ENCODE results near the gene MGST1.

MGST1 gene, protein sequence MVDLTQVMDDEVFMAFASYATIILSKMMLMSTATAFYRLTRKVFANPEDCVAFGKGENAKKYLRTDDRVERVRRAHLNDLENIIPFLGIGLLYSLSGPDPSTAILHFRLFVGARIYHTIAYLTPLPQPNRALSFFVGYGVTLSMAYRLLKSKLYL

DNA sequence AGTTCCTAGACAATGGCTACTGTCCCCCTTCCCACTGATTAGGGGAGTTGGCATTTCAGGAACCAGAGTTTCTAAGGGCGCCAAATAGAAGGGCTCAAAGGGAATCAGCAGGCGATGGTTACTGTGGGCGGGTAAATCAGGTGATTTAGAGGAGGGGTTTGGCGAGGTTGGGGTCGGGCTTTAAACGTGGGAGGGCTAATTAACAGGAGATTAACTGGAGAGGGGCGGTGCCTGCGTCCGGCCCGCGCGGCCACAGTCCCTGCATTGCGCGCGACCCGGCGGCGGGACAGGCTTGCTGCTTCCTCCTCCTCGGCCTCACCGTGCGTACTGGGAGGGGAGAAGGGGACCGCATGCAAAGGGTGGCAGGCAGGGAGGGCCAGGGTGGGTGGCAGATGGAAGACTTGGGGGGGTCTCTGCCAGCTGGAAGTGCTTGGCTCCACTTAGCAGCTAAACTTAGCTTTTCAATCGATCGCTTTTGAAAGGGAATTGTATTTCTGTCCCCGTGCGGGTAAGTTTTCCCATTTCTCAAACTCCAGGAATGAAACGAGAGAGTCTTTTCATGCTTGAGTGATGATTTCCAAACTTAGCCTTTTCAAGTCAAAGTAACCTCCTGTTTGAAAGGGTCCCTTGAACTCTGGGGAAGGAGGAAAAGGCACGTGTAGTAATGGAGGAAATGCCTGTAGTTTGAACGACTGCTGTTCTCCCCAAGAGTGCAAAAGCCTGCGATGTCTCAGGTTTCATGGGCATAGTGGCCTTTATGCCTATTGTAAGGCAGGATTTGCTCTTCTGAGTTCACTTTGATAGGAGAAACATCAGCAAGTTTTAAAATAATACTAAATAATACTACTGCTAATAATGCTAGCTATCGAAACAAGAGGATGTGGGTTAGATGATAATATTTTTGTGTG lies at the start of gene MGST1:
Gene MGST1, plus strand, starts transcription at position 255 of the 908 bp plus-strand sequence. CDS start 6,608 bp downstream, outside the sequence.
- no peak for DNase-seq

DNA sequence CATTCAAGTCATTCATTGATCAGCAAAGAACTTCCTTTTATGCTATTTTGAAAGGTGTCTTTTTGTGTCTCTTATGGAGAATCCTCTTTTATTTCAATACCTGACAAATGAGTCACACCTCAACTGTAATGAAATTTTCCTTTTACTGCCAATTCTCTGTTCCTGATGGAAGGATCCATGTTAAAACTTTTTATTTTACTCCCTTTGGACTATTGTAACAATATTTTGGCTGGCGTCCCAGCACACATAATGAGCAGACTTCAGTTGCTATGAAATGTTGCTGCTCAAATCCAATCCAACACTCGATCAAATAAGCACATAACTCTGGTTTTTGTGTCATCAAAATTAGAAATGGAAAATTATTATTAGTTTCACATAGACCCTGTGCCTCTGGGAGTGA lies 48.0 kb upstream of the MGST1 start:
- no peak for DNase-seq

DNA sequence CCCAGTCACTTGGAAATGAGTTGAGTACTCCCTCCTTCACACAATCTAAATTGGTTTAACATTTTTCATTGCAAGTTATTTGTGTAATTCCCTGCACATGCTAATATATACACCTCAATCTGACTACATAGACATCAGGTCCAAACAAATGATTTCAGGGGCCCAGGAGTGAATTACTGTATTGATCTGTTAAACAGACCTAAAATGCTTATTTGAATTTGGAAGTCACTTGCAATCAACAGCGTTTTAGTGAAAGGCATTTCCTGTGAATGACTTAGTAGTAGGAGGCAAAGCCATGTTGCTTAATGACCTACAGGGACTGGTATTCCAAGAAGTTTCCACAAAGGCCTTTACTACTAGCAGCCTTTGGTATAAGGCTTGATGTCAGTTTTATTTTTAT lies 47.3 kb upstream of the MGST1 start:
- DNase-seq: no peak

DNA sequence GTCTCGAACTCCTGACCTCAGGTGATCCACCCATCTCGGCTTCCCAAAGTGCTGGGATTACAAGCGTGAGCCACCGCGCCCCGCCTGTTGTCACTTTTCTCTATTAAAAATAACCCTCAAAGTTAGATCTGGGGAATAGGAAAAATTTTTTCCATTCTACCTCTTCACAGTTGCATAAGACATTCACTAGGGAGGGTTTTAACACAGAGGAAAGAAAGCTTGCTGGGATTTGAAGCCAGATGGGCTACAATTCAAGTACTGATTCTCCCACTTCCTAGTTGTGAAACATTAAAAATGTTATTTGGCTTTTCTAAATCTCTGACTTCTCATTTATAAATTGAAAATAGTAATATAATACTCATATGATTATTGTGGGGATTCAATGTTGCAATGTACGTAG lies 46.7 kb upstream of the MGST1 start:
- no peak for DNase-seq

DNA sequence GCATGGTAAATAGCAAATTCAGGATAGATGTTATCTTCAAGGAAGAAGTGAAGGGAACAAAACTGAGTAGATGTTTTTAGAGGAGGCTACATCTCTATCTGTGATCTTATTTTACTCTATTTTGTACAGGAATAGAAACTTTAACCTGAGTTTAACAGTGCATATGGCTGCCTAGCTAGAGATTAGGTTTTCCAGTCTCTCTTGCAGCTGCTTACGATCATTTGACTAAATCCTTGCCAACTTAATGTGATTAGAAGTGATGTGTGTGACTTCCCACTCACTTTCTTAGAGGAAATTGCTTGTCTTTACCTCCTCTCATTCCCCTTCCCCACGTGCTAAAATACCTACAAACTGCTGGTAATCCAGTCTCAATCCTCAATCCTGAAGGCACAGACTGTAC lies 43.5 kb upstream of the MGST1 start:
- no peak for DNase-seq

DNA sequence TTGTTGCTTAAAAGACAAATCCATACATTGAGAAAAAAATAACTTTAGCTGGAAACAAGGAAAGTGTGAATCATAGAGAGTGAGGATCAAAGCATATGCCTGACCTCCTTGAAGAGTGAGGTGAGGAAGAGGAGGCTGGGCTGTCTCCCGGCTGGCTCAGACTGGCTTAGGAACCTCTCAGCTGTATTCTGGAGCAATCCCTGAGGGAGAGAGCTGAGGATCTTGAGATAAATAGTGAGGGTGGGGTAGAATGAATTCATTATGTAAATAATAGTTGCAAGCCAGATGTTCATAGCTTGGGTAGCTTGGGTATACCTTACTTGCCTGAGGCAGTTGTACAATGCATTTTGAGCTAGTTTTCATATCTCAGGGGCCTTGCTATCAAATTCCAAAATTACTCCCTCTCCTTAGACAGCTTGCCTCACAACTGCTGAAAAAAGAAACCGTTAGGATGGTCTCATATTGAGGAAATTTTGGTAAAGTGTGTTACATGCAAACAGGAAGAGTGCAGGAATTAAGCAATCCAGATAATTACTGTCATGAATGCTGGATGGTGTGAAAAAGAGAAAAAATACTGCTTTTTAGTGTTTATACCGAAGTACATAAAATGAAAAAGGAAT lies 39.5 kb upstream of the MGST1 start:
- no peak for DNase-seq

DNA sequence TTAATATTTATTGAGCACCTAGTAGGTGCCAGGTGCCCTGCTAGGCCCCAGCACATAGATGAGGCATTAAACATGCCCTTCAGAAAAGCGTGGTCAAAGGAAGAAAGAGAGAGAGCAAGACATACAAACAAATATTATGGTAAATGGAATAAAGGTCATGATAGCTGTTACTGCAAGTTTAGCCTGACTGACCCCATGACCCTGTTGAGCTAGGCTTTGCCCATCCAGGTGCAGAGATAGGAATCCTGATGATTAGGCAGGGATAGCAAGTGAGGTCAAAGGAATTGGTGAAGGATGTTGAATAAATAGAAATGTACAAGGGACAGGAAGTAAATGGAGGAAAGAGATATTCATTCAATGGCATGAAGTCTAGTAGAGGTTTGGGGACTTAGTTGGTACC lies 36.5 kb upstream of the MGST1 start:
- DNase-seq: no peak

DNA sequence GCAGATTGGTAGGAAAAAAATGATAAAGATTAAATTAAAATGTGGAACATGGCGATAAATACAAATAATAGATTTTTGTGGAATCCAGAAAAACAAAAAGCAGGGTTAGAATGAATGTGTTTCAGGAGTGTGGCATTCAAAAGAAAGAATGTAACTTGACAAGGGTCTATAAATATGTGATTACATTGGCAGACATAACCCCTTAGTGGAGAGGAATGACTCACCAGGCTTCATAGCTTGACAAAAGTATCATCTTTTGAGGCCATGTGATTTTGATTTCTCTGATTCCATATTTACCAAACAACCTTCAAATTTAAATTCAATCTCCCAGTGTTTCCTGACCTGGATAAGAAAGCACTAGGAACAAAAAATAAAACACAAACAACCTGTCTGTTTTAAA lies 24.4 kb upstream of the MGST1 start:
- DNase-seq: no peak

DNA sequence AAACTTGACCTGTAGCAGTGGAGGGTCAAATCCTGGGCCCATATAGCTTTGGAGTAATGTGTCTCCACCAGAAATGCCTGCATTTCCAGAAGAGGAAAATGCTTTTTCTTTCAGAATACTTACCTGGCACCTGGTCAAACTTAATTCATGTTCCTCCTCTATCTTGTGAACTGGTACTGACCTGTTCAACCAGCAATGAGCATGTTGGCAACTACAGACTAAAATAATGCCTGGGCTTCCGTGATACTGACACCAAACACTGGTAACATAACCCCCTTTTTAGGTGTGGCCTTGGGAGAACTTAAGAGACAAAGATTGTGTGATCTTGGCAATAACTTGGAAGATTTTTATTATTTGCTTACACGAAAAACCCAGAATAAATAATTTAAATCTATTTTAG lies 23.8 kb upstream of the MGST1 start:
- DNase-seq: no peak

DNA sequence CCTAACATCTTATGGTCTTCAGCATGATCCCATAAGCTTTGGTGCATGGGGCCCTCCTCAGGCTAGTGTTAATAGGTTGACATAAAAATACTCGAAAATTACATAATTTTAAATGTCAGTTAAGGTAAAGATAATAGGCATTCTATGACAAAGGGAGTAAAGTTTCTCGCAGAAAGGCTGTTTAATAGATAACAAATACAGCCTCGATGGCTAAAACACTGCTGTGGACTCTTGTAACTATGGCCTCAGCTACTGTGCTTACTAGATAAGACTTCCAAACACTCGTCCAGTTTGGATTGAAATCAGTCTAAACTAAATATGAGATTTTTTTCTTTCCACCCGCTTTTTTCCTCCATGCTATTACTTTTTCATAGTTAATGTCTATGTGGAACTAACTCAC lies 23.2 kb upstream of the MGST1 start:
- DNase-seq: no peak

DNA sequence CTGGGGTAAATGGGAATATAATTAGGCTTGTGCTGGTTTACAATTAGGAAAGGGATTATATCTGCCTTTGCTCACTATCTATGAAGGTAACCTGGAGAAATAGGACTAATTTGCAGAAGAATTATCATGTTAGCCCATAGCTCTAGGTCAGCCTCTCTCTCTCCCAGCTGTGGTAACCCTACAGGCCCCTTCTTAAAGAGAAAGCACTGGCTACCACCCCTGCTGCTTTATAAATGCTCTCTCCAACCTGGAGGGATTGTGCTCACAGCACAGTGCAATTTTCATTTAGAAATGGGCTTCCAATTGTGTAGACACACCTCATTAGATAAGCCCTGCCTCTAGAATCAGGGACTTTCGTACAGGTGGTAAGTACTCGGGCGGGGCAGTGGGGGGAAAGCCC lies 22.7 kb upstream of the MGST1 start:
- DNase-seq: no peak

DNA sequence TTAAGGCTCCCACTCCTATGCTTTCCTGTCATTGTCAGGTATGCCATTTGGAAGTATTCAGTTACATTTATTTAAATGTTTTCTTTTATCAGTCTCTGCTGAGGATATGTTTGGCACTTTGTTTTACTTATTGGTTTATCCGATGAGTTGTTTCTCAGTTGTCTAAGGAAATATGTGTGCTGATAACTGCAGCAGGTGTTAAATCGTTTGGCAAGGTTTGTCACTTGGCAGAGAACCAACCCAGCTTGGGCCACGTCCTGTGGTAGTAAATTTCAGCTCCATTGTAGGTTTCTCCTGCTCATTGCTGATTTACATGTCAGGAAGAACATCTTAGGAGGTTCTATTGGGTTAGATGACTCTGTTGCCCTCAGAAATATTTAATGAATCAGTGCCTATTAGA lies 22.0 kb upstream of the MGST1 start:
- no peak for DNase-seq

DNA sequence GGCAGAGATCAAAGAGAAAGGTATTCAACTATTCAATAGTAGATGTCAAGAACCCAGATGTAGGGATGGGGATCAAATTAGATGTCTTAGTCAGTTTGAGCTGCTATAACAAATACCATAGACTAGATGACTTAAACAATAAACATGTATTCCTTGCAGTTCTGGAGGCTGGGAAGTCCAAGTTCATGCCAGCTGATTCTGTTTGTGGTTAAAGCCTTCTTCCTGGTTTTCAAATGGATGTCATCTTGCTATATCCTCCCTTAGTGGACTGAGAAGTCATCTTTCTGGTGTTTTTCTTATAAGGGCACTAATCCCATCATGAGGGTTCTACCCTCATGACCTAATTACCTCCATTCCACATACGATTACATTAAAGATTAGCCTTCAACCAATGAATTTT lies 19.5 kb upstream of the MGST1 start:
- DNase-seq: no peak

DNA sequence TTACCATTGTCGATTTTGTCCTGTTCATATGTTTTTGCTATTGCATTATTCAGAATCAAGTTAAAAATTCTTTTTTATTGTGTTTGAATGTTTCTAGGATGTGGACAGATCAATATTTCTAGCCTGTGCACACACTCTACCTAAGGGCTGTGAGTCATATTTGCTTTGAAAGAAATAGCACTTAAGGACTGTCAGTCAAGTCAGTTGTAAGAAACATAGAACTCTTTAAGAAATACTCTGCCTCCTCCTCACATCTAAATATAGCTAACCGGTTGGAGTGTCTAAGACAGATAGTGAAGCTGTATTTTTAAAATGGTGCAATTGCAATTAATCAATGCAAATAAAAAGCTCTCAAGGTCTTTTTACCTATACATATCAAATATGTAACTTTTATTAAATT lies 17.9 kb upstream of the MGST1 start:
- DNase-seq: no peak

DNA sequence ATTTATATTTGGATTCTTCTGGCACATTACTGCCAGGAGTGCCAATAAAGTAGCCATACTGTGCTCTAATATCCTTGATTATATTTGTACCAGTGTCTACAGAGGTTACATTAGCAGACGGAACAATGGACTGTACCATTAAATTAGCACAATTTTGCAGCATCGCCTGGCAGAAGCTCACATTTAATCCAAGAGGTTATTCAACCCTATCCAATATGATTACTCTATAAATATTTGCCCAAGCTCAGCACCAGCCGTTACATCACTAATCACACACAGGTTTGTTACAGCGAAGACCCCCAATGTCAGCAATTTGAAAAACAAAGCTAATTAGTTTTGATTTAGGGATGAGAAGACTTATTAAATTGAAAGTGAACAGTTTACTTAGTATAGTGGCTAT lies 16.9 kb upstream of the MGST1 start:
- no peak for DNase-seq

DNA sequence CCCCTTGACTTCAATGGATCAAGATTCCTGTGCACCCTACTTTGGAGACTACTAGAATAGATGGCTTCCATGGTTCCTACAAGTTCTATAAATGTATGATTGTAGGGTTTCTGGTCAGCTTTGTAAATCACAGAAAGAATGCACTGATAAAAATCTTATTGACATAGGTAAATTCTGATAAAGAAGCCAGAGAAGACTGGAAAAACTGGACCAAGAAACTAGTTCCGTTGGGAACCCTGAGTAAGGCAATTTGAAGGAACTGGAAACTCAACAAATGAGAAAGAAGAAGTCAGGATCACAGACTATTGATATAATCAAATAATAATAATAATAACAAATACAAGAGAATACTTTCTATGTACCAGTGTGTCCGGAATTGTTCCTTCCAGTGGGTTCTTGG lies 15.4 kb upstream of the MGST1 start:
- DNase-seq: no peak

DNA sequence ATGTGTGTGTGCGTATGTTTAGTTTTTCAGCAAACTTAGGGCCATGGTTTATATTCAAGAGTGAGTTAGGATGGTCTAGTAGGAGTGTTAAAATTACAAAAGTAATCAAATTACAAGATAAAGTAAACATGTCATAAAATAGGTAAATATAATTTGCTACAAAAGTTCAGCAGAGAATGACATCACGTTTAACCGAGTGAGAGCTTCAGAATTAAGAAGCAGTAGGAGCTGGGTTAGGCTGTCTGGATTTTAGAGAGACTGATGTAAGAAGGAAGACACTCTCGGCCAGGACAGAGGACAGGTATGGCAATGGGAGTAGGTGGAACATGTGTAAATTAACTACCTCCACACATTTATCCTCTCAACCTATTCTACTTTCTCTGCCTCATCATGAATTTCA lies 11.6 kb upstream of the MGST1 start:
- no peak for DNase-seq

DNA sequence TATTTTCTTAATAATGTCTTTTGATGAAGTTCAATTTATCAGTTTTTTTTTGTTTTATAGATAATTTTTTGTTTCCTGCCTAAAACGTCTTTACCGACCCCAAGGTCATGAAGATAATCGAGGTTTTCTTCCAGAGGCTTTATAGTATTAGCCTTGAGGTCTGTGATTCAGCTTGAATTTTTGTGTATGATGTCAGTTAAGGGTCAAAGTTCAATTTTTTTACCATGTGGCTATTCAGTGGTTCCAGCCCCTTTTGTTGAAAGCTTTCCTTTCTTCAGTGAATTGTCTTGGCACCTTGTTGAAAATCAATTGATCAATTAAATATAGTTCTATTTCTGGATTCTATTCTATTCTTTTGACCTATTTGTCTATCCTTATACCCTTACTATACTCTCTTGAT lies 3.2 kb upstream of the MGST1 start:
- DNase-seq: no peak

DNA sequence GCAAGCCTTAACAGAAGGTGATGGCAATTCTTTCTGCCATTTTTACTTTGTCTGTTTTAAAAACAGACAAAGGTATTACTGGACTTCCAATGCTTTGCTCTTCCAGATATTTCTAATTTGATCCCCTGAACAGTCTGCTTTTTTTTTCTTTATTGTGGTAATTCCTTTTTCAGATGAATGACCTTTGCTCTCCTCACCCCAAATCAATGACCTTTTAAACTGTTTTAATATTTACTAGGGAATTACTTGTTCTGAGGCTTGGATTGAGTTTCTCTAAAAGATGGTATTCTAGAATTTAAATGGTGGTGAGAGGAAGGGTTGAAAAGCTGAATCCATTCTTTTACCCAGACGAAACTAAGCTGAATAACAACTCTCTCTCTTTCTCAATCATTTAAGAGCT lies 2.3 kb upstream of the MGST1 start:
- no peak for DNase-seq

DNA sequence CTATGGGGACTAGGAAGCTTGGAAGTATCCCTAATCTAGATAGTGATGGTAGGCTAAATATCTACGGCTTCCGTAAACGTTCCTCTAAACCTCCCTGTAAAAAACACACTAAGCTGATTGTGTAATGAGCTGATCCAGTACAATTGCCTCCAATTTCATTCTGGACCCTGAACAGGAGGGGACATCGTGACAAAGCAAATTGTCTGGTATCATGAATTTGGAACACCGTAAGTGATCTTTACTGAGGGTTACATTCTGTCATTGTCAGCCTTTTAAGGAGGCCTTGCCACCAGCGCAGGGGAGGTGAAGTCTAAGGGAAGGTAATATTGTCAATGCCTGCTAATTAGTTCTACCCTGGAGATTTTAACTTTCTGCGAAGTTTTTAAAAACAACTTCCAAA lies 487 bp upstream of the MGST1 start:
- DNase-seq: no peak

DNA sequence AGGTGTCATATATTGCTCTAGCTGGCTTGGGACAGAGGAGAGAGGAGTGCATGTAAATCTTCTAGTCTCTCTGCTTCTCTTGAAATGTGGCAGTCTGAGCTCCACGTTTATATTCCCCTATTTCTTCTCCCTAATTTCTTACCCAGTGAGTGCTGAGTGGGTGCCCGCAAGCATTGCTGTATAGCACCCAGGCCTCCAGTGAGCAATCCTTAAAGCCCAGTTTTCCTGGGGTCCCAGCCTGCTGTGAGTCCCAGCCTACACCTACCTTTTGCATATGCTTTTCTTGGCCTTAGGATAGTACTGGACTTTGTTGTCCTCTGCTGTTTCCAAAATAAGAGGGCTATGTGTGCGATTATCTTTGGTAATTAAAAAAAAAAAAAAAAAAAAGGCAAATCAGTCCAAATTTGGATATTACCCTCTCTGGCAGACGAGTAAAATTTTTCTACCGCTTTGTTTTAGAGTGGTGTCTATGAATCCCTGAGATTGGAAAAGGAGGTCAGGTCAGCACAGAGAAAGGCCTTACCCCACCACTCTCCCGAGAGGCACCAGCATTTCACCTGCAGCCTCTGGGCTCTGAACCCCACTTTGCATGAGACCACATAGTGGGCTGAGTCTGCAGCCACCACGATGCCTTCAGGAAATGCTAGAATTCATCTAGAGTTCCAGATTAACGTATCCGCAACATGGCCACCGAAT lies 1.1 kb downstream of the MGST1 start:
- DNase-seq: no peak

DNA sequence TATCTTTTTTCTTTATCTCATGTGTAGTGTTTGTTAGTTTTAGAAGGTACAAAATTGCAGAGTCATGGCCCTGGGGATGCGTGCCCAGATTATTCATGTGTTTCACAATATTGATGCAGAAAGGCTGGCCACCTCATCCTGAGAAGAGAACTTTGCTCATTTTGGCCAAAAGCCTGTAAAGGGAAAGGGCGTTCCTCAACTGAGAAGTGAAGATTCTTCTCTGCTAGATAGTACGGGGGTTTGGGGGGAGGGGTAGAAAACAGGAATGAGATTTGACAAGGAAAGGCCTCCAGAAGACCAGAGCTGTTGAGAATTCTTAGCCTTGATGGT lies 1.7 kb downstream of the MGST1 start:
- DNase-seq: no peak

DNA sequence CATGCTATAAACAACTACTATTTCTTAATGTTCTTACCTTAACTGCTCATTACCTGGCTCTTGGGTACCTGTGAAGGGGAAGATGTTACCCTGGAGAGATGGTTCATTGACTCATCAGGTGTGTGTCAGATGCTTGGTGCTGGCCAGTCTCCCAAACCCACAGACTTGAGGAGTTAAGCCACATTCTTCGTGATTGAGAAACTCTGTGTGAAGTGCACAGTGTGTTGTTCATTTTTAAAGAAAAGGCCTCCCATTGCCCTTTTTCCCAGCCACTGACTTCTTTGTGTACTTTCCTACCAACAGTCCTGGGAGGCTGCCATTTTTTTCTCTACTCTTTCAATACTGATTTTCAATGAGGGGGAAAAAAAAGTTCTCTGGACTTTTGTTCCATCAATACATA lies 3.2 kb downstream of the MGST1 start:
- no peak for DNase-seq

DNA sequence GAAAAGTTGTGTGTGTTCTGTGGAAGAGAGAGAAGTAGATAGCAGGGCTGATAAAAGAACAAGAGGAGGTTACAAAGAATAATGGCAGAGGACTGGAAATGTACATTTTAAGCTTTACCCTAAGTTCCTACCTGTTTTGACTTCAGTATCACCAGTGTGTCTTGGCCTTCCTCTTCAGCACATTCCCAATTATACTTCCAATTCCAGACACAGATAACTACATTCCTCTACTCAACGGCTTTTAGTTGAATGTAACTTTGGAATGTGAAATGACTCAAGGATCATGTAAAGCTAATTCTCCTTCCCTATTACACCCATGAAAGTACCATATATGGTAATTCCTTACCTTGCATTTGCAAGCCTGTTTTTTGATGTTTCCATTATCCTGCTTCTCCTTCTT lies 5.0 kb downstream of the MGST1 start:
- no peak for DNase-seq
